Midbrain (tissue), 1 donor: Measurements from ENCODE around the gene REX1BD.
A peak's percentile ranks its signal among the peaks of the same experiment; 100 is the strongest.

Experiments used
- DNase-seq: peaks from one replicate; lab custom pipeline; 2025; lab: John Stamatoyannopoulos, UW

Gene REX1BD

GRCh38 chr19:18603255-18603957, 14.8 kb downstream of the REX1BD start:
- no peak for DNase-seq

GRCh38 chr19:18603958-18604819, 15.6 kb downstream of the REX1BD start:
- DNase-seq = no peak

GRCh38 chr19:18604820-18605159, 16.2 kb downstream of the REX1BD start:
- no peak for DNase-seq

GRCh38 chr19:18605196-18605545, 16.6 kb downstream of the REX1BD start:
- DNase-seq = no peak

- no peak for DNase-seq
Observed at GRCh38 chr19:18605546-18606280, 17.1 kb downstream of the REX1BD start.

GRCh38 chr19:18606281-18607225, 18.0 kb downstream of the REX1BD start, which contains the start of gene CRLF1:
TSS of gene CRLF1 (minus strand) at chr19:18606799. CDS start at chr19:18606656, 143 bp downstream.
- DNase-seq = no peak

GRCh38 chr19:18607226-18608101, 18.9 kb downstream of the REX1BD start:
- no peak for DNase-seq

- no peak for DNase-seq
Observed at GRCh38 chr19:18608102-18608804, 19.7 kb downstream of the REX1BD start.

- no peak for DNase-seq
Observed at GRCh38 chr19:18608805-18609716, 20.5 kb downstream of the REX1BD start.

GRCh38 chr19:18609717-18610051, 21.1 kb downstream of the REX1BD start:
- DNase-seq = no peak

GRCh38 chr19:18610245-18610555, 21.6 kb downstream of the REX1BD start:
- no peak for DNase-seq

GRCh38 chr19:18610556-18611326, 22.1 kb downstream of the REX1BD start:
- DNase-seq = no peak

GRCh38 chr19:18611327-18612050, 22.9 kb downstream of the REX1BD start:
- no peak for DNase-seq

GRCh38 chr19:18612051-18612771, 23.6 kb downstream of the REX1BD start:
- DNase-seq = no peak

GRCh38 chr19:18612772-18613588, 24.4 kb downstream of the REX1BD start, which contains the start of gene TMEM59L:
TSS of gene TMEM59L (plus strand) at chr19:18612870. CDS start at chr19:18612959, 89 bp downstream.
- peak; percentile 56 for DNase-seq
